Measurements from ENCODE around the gene MRPL21.
A peak's percentile ranks its signal among the peaks of the same experiment; 100 is the strongest.
"Not testable (repeated sequence)": the region's sequence is repeated elsewhere in the genome, so short reads cannot be mapped to it uniquely, and the experiment has no call there.

The MRPL21 gene

DNA sequence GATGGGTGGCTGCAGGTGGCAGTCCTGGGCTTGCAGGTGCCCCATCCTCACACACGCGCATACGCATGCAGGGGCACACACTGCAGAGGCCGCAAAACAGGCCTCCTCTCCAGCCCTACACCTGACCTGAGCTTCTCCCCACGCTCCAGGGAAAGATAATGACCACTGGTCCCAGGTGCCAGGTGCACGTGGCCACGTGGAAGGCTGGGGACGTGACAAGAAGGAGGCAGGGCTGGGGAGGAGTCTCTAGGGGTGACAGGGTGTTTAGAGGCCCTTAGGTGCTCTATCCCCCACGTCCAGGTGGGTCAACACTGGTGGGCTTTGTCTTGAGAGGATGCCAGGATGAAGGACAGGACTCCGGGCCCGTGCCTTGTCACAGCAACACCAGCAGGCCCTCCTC is 38.4 kb downstream of the MRPL21 start:
- DNase-seq (ENCODE audit: low read depth), result no peak

DNA sequence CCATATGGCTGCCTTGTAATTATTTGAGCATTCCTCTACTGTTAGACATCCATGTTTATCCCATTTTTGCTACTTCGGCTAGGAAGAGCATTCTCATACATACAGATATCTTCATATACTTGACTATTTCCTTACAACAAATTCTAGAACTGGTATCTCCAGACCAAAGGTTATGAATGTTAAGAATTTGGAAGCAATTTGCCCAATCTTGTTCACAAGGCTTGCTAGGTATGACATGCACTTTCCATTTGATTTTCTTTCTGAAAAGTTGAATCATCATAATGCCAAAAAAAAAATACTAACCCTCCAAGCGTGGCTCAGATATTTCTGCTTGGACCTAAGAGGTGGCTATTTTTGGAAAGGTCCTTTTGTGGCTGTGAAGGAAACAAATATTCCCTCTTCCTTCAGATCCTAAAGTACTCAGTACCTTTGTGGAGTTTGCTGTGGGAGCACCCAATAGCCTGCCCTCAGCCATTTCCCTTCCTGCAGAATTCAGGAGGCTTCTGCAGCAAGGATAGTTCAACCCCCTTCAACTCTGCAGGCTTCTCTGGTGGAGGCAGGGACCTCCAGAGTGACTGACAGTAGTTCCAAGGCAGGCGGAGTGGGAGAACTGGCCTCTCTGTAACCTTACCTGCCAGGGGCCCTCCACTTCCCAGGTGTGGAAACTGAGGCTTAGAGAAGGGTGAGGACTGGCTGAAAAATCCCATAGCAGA is 39.9 kb downstream of the MRPL21 start:
- no peak for DNase-seq (ENCODE audit: low read depth)

- DNase-seq (ENCODE audit: low read depth), result no peak
Observed at GRCh38 chr11:68862421-68862820, 41.2 kb downstream of the MRPL21 start.

DNA sequence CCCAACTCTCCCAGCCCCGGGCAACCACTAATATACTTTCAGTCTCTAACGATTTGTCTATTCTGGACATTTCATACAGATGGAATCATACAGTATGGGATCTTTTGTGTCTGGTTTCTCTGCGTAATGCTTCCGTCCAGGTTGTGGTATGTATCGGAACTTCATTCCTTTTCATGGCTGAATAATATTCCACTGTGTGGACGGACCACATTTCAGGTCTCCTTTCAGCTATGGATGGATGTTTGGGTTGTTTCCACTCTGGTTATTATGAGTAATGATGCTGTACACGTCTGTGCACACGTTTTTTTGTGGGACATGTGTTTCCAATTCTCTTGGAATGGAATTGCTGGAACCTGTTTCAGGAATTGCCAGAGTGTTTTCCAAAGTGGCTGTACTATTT is 44.5 kb downstream of the MRPL21 start:
- no peak for DNase-seq (ENCODE audit: low read depth)

- DNase-seq (ENCODE audit: low read depth), result no peak
Observed at GRCh38 chr11:68857037-68857586, 46.5 kb downstream of the MRPL21 start.

DNA sequence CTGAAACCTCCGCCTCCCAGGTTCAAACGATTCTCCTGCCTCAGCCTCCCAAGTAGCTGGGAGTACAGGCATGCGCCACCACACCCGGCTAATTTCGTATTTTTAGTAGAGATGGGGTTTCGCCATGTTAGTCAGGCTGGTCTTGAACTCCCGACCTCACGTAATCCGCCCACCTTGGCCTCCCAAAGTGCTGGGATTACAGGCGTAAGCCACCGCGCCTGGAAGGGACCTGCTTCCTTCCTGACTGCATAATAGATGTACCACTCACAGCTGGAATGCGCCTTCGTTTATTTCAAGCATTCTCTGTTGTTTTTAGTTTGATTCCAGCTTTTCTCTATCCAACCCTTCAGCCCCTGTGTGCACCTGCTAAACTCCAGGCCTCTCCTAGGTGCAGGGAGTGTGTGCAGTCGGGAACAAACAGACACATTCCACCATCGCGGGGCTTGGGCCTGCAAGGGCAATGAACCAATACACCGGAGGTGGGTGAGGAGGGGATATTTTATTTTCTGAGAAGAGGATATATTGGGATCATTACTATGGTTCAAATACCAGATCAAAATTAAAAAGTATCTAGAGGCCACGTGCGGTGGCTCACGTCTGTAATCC is 47.1 kb downstream of the MRPL21 start:
- DNase-seq (ENCODE audit: low read depth), result not testable (repeated sequence)

- DNase-seq (ENCODE audit: low read depth), result no peak
Observed at GRCh38 chr11:68855205-68855981, 48.2 kb downstream of the MRPL21 start.

GRCh38 chr11:68854273-68854958 is 49.2 kb downstream of the MRPL21 start:
- no peak for DNase-seq (ENCODE audit: low read depth)

DNA sequence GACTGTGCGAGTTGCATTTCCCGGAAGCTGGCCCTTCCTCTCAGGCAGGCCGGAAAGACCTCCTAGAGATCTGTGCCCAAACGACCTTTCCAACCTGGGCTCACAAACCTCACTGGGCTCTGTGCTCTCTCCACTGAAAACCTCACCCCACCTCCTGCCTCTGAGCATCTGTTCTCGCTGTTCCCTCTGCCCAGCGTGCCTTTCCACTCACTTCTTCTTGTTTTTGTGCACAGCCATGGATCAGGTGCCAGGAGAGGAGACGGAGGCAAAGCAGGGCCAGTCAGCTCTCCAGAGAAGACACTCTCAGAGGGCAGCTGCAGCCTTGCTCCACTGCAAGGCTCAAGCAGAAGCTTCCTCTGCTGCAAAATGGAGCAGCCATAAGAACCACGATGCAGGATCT is 51.0 kb downstream of the MRPL21 start:
- DNase-seq (ENCODE audit: low read depth), result no peak

- no peak for DNase-seq (ENCODE audit: low read depth)
Observed at GRCh38 chr11:68848429-68848828, 55.2 kb downstream of the MRPL21 start.

- no peak for DNase-seq (ENCODE audit: low read depth)
Observed at GRCh38 chr11:68847395-68847794, 56.2 kb downstream of the MRPL21 start.

DNA sequence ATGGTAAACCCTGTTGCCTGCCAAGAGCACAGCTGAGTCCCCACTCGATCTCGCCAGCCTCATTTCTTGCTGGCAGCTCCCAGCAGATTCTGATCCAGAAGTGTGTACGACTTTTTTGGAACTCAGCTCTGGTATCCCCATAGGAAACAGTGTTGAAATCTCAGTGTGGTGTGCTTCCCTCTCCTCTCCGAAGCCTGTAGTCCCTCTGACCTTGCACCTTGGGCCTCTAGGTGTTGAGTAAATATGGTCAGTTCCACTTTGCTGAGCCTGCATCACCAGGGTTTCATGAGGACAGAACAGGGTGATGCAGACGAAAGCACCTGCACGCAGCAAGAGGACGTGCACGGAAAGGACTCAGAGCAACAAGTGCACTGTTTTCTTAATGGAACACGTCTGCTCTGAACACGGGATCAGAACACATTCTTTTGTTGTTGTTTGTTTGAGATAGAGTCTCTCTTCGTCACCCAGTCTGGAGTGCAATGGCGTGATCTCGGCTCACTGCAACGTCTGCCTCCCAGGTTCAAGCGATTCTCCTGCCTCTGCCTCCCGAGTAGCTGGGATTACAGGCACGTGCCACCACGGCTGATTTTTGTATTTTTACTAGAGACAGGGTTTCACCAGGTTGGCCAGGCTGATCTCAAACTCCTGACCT is 58.2 kb downstream of the MRPL21 start:
- no peak for DNase-seq (ENCODE audit: low read depth)

DNA sequence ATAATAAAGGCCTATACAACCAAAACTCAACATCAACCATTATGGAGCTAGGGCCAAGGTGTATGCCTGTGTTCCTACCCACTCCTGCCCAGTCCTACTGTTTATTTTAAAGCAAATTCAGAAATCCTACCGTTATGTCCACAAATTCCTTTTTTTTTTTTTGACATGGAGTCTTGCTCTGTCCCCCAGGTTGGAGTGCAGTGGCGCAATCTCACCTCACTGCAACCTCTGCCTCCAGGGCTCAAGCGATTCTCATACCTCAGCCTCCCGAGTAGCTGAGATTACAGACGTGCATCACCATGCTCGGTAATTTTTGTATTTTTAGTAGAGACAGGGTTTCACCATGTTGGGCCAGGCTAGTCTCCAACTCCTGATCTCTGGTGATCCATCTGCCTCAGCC is 58.8 kb downstream of the MRPL21 start:
- no peak for DNase-seq (ENCODE audit: low read depth)

GRCh38 chr11:68844376-68844775 is 59.3 kb downstream of the MRPL21 start:
- no peak for DNase-seq (ENCODE audit: low read depth)

GRCh38 chr11:68843703-68844312 is 59.8 kb downstream of the MRPL21 start:
- DNase-seq (ENCODE audit: low read depth), result peak; percentile 67

- DNase-seq (ENCODE audit: low read depth), result no peak
Observed at GRCh38 chr11:68843052-68843561, 60.5 kb downstream of the MRPL21 start.

DNA sequence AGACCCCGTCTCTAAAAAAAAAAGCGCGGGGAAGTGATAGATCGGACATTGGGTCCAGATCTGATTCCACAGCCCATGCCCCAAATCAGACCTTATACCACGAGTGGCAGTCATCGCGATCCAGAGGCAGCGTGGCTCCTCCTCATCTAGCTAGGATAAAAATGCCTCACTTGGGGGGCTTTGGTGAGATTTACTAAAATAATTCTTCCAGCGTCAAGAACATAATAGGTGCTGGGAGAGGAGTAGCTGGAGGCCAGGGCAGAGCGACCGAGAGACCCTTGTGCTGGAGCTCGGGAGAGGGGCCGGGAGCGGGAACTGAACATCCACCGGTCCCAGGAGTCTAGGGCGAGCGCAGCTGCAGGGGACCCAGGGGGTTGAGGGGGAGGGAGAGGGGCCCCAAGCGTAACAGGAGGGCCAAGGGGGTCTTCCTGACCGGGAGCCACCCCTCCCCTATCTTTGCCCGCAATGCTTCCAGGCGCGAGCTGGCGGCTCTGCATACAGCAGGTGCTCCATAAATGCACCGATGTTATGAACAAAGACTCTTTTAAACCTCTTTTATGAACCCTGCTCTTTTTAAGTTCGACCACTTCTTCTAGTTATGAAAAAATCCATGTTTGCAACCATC is 61.1 kb downstream of the MRPL21 start:
- no peak for DNase-seq (ENCODE audit: low read depth)

- peak; percentile 56 for DNase-seq (ENCODE audit: low read depth)
Observed at GRCh38 chr11:68841718-68842426, 61.8 kb downstream of the MRPL21 start, which contains the start of gene CPT1A. TSS of gene CPT1A (minus strand) at chr11:68841916. CDS start at chr11:68815474, 26,442 bp downstream.
